Hepatocyte (in vitro differentiated cells): ENCODE results near the gene PTPN9.

Experiments used
- EZH2phosphoT487 ChIP-seq: fragments of 200-600 bp; sonication (generic); IDR thresholded peaks from one replicate; pipeline ENCODE4 v1.6.1; 2018; ENCODE audit warnings: antibody characterized with exemption, mild to moderate bottlenecking, low read depth, moderate library complexity; ENCODE audit not compliant: unreplicated experiment, severe bottlenecking
- TF ChIP-seq, protein P1 (sequence below): fragments of 200-600 bp; sonication (generic); IDR thresholded peaks from 2 replicates; pipeline ENCODE4 v1.5.1; 2016; ENCODE audit warnings: antibody characterized with exemption, mild to moderate bottlenecking; ENCODE audit not compliant: poor library complexity

DNA sequence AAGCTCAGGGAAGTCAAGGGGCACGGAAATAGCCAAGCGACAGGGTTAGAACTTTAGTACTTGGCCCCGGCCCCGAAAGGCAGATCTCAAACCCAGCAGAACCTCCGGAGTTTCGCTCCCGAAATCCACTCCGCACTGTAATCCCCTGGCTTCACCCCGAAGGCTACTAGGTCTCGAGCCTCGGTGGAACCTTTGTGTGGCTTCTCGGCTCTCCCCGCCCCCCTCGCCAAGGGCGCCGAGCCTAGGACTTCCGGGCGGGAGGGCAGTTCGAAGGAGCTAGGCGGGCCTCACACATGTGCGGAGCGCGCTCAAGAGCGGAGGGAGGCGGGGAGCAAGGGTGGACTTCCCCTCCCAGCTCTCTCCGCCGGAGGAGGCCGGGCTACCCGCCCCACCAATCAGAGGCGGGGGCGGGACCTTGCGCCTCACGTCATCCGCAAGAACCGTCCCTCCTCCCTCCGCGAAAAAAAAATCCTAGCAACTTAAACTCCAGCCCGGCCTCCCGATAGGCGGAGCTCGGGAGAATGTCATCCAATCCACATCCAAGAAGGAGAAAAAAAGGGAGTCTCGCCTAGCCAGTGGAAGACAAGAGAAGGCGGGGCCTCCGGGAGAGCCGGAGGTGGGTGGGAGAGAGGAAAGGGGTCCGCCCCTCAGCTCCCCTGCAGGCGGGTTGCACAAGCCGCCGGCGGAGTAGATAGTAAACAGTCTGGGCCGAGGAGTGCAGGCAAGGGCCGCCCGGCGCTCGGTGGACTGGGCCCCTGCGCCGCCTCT, 125.2 kb downstream of the PTPN9 start:
- TF ChIP-seq, protein P1, sequence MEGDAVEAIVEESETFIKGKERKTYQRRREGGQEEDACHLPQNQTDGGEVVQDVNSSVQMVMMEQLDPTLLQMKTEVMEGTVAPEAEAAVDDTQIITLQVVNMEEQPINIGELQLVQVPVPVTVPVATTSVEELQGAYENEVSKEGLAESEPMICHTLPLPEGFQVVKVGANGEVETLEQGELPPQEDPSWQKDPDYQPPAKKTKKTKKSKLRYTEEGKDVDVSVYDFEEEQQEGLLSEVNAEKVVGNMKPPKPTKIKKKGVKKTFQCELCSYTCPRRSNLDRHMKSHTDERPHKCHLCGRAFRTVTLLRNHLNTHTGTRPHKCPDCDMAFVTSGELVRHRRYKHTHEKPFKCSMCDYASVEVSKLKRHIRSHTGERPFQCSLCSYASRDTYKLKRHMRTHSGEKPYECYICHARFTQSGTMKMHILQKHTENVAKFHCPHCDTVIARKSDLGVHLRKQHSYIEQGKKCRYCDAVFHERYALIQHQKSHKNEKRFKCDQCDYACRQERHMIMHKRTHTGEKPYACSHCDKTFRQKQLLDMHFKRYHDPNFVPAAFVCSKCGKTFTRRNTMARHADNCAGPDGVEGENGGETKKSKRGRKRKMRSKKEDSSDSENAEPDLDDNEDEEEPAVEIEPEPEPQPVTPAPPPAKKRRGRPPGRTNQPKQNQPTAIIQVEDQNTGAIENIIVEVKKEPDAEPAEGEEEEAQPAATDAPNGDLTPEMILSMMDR = no peak
- no peak for TF ChIP-seq EZH2phosphoT487
